Keratinocyte (primary cell): Measurements from ENCODE around the gene NDRG2. TPM values are rescaled to one million over a fixed set of nuclear protein-coding genes. Genes with fewer than 3 reads are reported as not detected.
A peak's percentile ranks its signal among the peaks of the same experiment; 100 is the strongest.

Experiments
- DNase-seq: peaks from one replicate; pipeline ENCODE4 v3.0.0-alpha.2; 2011; ENCODE audit warnings: low read depth, missing footprints, low spot score
- FAIRE-seq: peaks from 2 replicates; lab custom pipeline; 2011; peaks lifted over from hg19 to GRCh38; lab: Jason Lieb, UNC
- H2AFZ ChIP-seq: 2 replicates; pipeline ENCODE4 v1.6.0; 2012; ENCODE audit warnings: low read length, control low read depth, inconsistent platforms; ENCODE audit not compliant: control insufficient read depth
- H3K27ac ChIP-seq: 2 replicates; pipeline ENCODE4 v1.5.1; 2011; ENCODE audit warnings: low read length; ENCODE audit not compliant: control insufficient read depth, insufficient read depth
- H3K27me3 ChIP-seq: 3 replicates; pipeline ENCODE4 v1.6.0; 2011; ENCODE audit warnings: low read length; ENCODE audit not compliant: control insufficient read depth, insufficient read depth; ENCODE audit errors: extremely low read depth
- H3K36me3 ChIP-seq, 2 experiments: 2 replicates in 1 of 2; 3 replicates in 1 of 2; pipeline ENCODE4 v1.5.1; 2011; ENCODE audit warnings: low read length in 2 of 2, mild to moderate bottlenecking in 1 of 2; ENCODE audit not compliant: control insufficient read depth in 2 of 2, insufficient read depth in 2 of 2; ENCODE audit errors: extremely low read depth in 1 of 2
- H3K4me1 ChIP-seq: 3 replicates; pipeline ENCODE4 v1.5.1; 2011; ENCODE audit warnings: low read length; ENCODE audit not compliant: control insufficient read depth, insufficient read depth; ENCODE audit errors: extremely low read depth
- H3K4me2 ChIP-seq: 3 replicates; pipeline ENCODE4 v1.6.0; 2011; ENCODE audit warnings: low read depth, low read length; ENCODE audit not compliant: control insufficient read depth, insufficient read depth; ENCODE audit errors: extremely low read depth
- H3K4me3 ChIP-seq, 3 experiments: fragments of 200-600 bp in 1 of 3; sonication (generic) in 1 of 3; 2 replicates in 2 of 3; 3 replicates in 1 of 3; pipeline ENCODE4 v1.5.1; 2011 to 2016; ENCODE audit warnings: low read length in 3 of 3, mild to moderate bottlenecking in 3 of 3, control low read depth in 2 of 3, inconsistent platforms in 1 of 3, low read depth in 1 of 3, mixed read lengths in 1 of 3, mixed run types in 1 of 3, moderate library complexity in 1 of 3; ENCODE audit not compliant: control insufficient read depth in 2 of 3, insufficient read depth in 2 of 3; ENCODE audit errors: extremely low read depth in 1 of 3
- H3K79me2 ChIP-seq: 2 replicates; pipeline ENCODE4 v1.6.0; 2012; ENCODE audit warnings: low read length; ENCODE audit not compliant: control insufficient read depth, insufficient read depth
- H3K9ac ChIP-seq: 3 replicates; pipeline ENCODE4 v1.6.0; 2011; ENCODE audit warnings: low read length; ENCODE audit not compliant: control insufficient read depth, insufficient read depth; ENCODE audit errors: extremely low read depth
- H3K9me1 ChIP-seq: 3 replicates; pipeline ENCODE4 v1.6.0; 2011; ENCODE audit warnings: low read length; ENCODE audit not compliant: control insufficient read depth, insufficient read depth; ENCODE audit errors: extremely low read depth
- H3K9me3 ChIP-seq: 2 replicates; pipeline ENCODE4 v1.5.1; 2012; ENCODE audit warnings: low read depth, low read length; ENCODE audit not compliant: control insufficient read depth
- H4K20me1 ChIP-seq: 3 replicates; pipeline ENCODE4 v1.6.0; 2011; ENCODE audit warnings: low read length; ENCODE audit not compliant: control insufficient read depth, insufficient read depth; ENCODE audit errors: extremely low read depth
- EZH2 ChIP-seq: IDR thresholded peaks from one replicate; pipeline ENCODE4 v1.6.1; 2012; ENCODE audit warnings: inconsistent platforms, mild to moderate bottlenecking, low read length, moderate library complexity
- dilution Hi-C: fragments of 300-500 bp; cut with MboI; formaldehyde crosslinking; loops from one replicate; pipeline ENCODE4 v1.7.0; 2020; ENCODE audit warnings: low sequenced_read_pairs; ENCODE audit not compliant: extremely low pct_ligation_motif_present
- polyA plus RNA-seq, 5 experiments: library from polyadenylated mRNA; depleted of rRNA in 3 of 5; stranded (reverse) in 3 of 5; stranded (forward) in 1 of 5; unstranded in 1 of 5; fragments of >200 nt; gene quantifications; 1 replicate in 1 of 5; 2 replicates in 3 of 5; 3 replicates in 1 of 5; pipeline versions ENCODE4 v1.2.1 to v1.2.3, GENCODE V29; 2011 to 2012; ENCODE audit warnings: missing spikeins in 2 of 5, low read depth in 1 of 5, low replicate concordance in 1 of 5
- TF ChIP-seq, protein P1 (sequence below), 3 experiments: IDR thresholded peaks in 1 of 3; conservative IDR thresholded peaks in 1 of 3; optimal IDR thresholded peaks in 1 of 3; 2 replicates in 2 of 3; 3 replicates in 1 of 3; pipeline versions ENCODE3 to v1.5.1; 2011; ENCODE audit warnings: low read length in 3 of 3, mild to moderate bottlenecking in 3 of 3, moderate library complexity in 2 of 3, control low read depth in 1 of 3, inconsistent platforms in 1 of 3; ENCODE audit not compliant: insufficient read depth in 2 of 3; ENCODE audit errors: extremely low read depth in 1 of 3

NDRG2 gene
- polyA plus RNA-seq, 1 donor (not counting 4 experiments of a cell fraction or from before 2014, with no cell fraction given): 11.1 TPM

- no peaks in the 10 kb centered on the region for H3K27me3 ChIP-seq
- peak overlapping the region; percentile 56 for H3K9ac ChIP-seq
- H2AFZ ChIP-seq: peak overlapping the region; percentile 49
- H3K4me3 ChIP-seq: peak overlapping the region in 2 of 3 experiments; percentile 29 to 57
- peaks cover 25% of the 10 kb centered on the region for H3K79me2 ChIP-seq
- H3K36me3 ChIP-seq: peaks cover 5 to 13% of the 10 kb centered on the region in 2 experiments
- H3K9me1 ChIP-seq: no peaks in the 10 kb centered on the region
- TF ChIP-seq, protein P1, sequence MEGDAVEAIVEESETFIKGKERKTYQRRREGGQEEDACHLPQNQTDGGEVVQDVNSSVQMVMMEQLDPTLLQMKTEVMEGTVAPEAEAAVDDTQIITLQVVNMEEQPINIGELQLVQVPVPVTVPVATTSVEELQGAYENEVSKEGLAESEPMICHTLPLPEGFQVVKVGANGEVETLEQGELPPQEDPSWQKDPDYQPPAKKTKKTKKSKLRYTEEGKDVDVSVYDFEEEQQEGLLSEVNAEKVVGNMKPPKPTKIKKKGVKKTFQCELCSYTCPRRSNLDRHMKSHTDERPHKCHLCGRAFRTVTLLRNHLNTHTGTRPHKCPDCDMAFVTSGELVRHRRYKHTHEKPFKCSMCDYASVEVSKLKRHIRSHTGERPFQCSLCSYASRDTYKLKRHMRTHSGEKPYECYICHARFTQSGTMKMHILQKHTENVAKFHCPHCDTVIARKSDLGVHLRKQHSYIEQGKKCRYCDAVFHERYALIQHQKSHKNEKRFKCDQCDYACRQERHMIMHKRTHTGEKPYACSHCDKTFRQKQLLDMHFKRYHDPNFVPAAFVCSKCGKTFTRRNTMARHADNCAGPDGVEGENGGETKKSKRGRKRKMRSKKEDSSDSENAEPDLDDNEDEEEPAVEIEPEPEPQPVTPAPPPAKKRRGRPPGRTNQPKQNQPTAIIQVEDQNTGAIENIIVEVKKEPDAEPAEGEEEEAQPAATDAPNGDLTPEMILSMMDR (optimal IDR thresholded peaks at IDR 0.05 in 1 of 3, IDR thresholded peaks at IDR 0.05 in 1 of 3, conservative IDR thresholded peaks at IDR 0.05 in 1 of 3; ENCODE audit: extremely low read depth in 1 of 3, insufficient read depth in 2 of 3, low read length in 3 of 3): no peak
- TF ChIP-seq EZH2: no peak
- H3K27ac ChIP-seq: peak overlapping the region; percentile 83
- no peak for FAIRE-seq
- peak; percentile 48 for DNase-seq
- H3K4me2 ChIP-seq: peak overlapping the region; percentile 66
- no peaks in the 10 kb centered on the region for H3K9me3 ChIP-seq
- no peaks in the 10 kb centered on the region for H4K20me1 ChIP-seq
- dilution Hi-C loops: no loop called here
- H3K4me1 ChIP-seq: peaks cover 33% of the 10 kb centered on the region
These were observed 35.4 kb downstream of the NDRG2 start for GRCh38 chr14:20989471-20989786.

DNA sequence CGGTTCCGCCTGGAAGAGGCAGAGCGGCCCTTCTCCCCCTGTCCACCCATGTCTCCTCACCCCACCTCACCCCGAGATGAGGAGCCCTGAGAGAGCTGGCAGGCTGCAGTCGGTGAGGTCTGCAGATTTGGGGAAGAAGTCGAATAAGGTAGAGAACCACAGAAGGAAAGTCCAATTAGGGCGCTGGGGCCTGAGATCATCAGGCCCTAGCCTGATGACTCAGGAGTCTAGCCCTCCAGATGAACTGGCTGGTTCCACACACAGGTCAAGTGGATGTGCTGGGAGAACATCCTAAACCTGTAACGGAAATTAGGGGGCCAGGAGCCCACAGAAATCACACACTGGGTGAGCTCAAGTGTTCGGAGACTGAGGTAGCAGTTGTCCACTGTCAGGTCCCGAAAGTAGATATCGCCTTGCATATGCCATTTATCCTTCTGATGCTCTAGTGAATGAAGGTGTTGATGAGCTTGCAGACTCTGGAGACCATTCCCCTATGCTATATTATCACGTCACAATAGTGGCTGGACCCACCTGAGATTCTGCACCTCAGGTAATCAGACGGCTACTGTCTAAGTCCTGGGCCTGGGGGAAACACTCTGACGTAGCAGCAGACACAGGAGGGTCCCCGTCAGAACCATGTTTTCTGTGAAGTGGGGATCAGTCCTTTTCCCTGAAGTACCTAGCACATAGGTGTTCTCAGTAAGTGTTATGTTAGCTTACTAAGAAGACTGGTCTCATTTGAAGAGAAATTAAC is 36.0 kb downstream of the NDRG2 start:
- TF ChIP-seq, protein P1 (optimal IDR thresholded peaks at IDR 0.05 in 1 of 3, IDR thresholded peaks at IDR 0.05 in 1 of 3, conservative IDR thresholded peaks at IDR 0.05 in 1 of 3; ENCODE audit: extremely low read depth in 1 of 3, insufficient read depth in 2 of 3, low read length in 3 of 3): no peak
- TF ChIP-seq EZH2: no peak
- DNase-seq: no peak
- H3K9ac ChIP-seq: peak overlapping the region; percentile 56
- peaks cover 5 to 9% of the 10 kb centered on the region in 2 experiments for H3K36me3 ChIP-seq
- no peak for FAIRE-seq
- H3K27ac ChIP-seq: peak overlapping the region; percentile 83
- no peaks in the 10 kb centered on the region for H4K20me1 ChIP-seq
- dilution Hi-C loops: no loop called here
- peaks cover 25% of the 10 kb centered on the region for H3K79me2 ChIP-seq
- H3K9me1 ChIP-seq: no peaks in the 10 kb centered on the region
- H3K27me3 ChIP-seq: no peaks in the 10 kb centered on the region
- peak overlapping the region in 2 of 3 experiments; percentile 29 to 57 for H3K4me3 ChIP-seq
- peak overlapping the region; percentile 49 for H2AFZ ChIP-seq
- peaks cover 33% of the 10 kb centered on the region for H3K4me1 ChIP-seq
- peak overlapping the region; percentile 66 for H3K4me2 ChIP-seq
- no peaks in the 10 kb centered on the region for H3K9me3 ChIP-seq
